Measurements from ENCODE around the gene RPS6KC1.

RPS6KC1 gene

DNA sequence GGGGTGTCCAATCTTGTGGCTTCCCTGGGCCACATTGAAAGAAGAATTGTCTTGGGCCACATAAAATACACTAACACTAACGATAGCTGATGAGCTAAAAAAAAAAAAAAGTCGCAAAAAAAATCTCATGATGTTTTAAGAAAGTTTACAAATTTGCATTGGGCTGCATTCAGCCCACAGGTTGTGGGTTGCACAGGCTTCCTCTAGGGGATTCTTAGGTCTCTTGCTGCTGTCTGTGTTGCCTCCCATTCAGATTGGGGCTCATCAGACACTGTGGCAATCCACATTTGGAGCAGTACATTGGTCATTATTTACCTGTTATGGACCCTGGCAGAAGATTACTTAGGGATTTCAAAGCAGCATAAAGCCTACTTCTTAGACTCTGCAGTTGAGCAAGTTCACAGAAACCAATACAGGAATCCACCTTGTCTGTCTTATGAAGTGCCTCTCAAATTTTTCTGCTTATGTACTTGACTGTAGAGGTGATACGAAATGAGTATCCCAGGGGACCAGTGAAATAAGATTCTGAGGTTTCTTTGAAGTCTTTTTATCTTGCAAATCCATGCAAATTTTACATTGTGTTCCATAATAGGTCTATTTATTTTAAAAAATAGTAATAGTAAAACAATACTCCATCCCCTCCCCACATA lies 205.5 kb downstream of the RPS6KC1 start:
- TF ChIP-seq RAD21 (IDR thresholded peaks at IDR 0.05; ENCODE audit: low read depth) (no peak), CEBPB (IDR thresholded peaks at IDR 0.05) (no peak), ZBTB7A (IDR thresholded peaks at IDR 0.05; ENCODE audit: low read depth) (no peak)

DNA sequence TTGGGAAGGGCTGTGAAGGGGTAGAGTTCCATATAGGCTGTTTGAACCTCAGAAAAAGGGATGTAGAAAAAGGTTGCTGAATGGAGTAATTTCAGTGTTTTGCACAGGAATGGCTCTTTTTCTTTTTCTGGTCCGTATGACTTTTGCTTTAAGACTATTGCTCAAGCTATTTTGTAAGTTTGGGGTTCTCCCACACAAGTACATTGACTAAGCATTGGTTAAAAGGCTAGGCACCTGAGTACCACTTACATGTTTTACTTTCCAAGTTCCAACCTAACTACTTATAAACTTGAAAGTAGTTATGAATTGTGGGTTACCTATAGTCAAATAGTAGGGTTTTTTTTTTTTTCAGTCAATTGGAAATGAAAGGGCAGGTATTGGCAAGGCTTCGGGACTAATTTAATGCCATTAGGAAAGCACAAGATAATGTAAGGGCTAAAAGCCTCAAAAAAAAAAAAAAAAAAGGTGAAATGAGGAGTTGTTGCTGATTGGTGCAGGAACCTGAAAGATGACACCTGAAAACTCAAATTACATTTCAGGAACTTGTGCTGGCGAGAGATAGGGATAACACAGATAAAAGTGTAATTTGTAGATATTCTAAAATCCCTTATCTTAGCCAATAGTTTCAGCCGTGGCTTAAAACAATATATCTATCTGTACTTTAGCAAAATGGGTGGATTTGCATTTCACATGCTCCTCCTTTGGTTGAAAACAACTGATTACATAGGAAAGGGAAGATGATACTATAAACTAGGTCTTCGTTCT lies 209.5 kb downstream of the RPS6KC1 start:
- TF ChIP-seq, protein P1, sequence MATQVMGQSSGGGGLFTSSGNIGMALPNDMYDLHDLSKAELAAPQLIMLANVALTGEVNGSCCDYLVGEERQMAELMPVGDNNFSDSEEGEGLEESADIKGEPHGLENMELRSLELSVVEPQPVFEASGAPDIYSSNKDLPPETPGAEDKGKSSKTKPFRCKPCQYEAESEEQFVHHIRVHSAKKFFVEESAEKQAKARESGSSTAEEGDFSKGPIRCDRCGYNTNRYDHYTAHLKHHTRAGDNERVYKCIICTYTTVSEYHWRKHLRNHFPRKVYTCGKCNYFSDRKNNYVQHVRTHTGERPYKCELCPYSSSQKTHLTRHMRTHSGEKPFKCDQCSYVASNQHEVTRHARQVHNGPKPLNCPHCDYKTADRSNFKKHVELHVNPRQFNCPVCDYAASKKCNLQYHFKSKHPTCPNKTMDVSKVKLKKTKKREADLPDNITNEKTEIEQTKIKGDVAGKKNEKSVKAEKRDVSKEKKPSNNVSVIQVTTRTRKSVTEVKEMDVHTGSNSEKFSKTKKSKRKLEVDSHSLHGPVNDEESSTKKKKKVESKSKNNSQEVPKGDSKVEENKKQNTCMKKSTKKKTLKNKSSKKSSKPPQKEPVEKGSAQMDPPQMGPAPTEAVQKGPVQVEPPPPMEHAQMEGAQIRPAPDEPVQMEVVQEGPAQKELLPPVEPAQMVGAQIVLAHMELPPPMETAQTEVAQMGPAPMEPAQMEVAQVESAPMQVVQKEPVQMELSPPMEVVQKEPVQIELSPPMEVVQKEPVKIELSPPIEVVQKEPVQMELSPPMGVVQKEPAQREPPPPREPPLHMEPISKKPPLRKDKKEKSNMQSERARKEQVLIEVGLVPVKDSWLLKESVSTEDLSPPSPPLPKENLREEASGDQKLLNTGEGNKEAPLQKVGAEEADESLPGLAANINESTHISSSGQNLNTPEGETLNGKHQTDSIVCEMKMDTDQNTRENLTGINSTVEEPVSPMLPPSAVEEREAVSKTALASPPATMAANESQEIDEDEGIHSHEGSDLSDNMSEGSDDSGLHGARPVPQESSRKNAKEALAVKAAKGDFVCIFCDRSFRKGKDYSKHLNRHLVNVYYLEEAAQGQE (IDR thresholded peaks at IDR 0.05; ENCODE audit: low read depth) = no peak
- TF ChIP-seq ZBTB7A (IDR thresholded peaks at IDR 0.05; ENCODE audit: low read depth) (no peak), NFIC (IDR thresholded peaks at IDR 0.05) (no peak), CREB1 (IDR thresholded peaks at IDR 0.05; ENCODE audit: low read depth) (no peak), EGR1 (IDR thresholded peaks at IDR 0.05) (no peak), YY1 (IDR thresholded peaks at IDR 0.05; ENCODE audit: low read depth) (no peak), TEAD4 (IDR thresholded peaks at IDR 0.05) (no peak), RAD21 (IDR thresholded peaks at IDR 0.05; ENCODE audit: low read depth) (no peak)
- TF ChIP-seq, protein P2, sequence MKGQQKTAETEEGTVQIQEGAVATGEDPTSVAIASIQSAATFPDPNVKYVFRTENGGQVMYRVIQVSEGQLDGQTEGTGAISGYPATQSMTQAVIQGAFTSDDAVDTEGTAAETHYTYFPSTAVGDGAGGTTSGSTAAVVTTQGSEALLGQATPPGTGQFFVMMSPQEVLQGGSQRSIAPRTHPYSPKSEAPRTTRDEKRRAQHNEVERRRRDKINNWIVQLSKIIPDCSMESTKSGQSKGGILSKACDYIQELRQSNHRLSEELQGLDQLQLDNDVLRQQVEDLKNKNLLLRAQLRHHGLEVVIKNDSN (IDR thresholded peaks at IDR 0.05) = no peak

GRCh38 chr1:213264531-213264930 lies 213.5 kb downstream of the RPS6KC1 start:
- TF ChIP-seq TEAD4 (IDR thresholded peaks at IDR 0.05) = no peak
- no peak for TF ChIP-seq TCF12 (IDR thresholded peaks at IDR 0.05; ENCODE audit: low read depth)
- TF ChIP-seq TAF1 (IDR thresholded peaks at IDR 0.05; ENCODE audit: low read depth) = no peak
- TF ChIP-seq, protein P3, sequence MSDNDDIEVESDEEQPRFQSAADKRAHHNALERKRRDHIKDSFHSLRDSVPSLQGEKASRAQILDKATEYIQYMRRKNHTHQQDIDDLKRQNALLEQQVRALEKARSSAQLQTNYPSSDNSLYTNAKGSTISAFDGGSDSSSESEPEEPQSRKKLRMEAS (IDR thresholded peaks at IDR 0.05) = no peak
- TF ChIP-seq, protein P2 (IDR thresholded peaks at IDR 0.05) = no peak
- no peak for TF ChIP-seq YY1 (IDR thresholded peaks at IDR 0.05; ENCODE audit: low read depth)
- TF ChIP-seq CEBPB (IDR thresholded peaks at IDR 0.05) = no peak

DNA sequence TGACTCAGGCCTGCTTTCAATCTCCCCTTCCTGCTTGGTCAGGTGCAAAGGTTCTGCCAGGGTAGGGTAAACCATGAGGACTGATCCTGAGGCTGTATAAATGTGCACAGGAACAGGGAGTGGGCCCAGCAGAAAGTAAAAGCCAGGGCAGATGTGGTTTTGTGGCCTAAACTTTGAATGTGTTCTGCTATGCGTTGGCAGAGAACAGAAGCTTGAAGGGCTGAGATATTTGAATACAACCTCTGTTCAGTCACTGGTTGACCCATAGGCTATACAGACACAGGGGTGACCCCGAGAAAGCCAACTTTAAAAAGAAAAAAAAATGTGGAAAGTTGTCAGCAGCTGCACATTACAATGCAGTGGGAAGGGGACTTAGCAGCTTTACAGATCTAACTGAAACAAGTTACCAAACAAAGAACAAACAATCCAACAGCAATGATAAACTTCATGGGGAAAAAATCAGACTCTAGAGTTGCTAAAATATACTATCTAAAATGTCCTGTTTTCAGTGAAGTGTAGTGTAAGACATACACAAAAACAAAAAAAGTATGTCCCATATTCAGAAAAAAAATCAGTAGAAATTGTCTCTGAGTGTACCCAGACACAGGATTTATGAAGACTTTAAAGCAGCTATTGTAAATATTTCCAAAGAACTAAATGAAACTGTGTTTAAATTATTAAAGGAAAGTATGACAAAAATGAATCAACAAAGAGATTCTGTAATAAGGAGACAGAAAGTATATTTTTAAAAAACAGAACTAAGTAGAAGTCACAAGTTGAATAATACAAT lies 216.1 kb downstream of the RPS6KC1 start:
- TF ChIP-seq CREB1 (IDR thresholded peaks at IDR 0.05; ENCODE audit: low read depth) = no peak
- TF ChIP-seq FOXM1 (IDR thresholded peaks at IDR 0.05; ENCODE audit: borderline replicate concordance, low read depth) = no peak
- TF ChIP-seq, protein P2 (IDR thresholded peaks at IDR 0.05) = no peak
- TF ChIP-seq EP300 (IDR thresholded peaks at IDR 0.05; ENCODE audit: borderline replicate concordance) = no peak
- TF ChIP-seq RAD21 (IDR thresholded peaks at IDR 0.05; ENCODE audit: low read depth) = no peak
- no peak for TF ChIP-seq TEAD4 (IDR thresholded peaks at IDR 0.05)
- no peak for TF ChIP-seq ZBTB7A (IDR thresholded peaks at IDR 0.05; ENCODE audit: low read depth)
- no peak for TF ChIP-seq NFIC (IDR thresholded peaks at IDR 0.05)
- TF ChIP-seq YY1 (IDR thresholded peaks at IDR 0.05; ENCODE audit: low read depth) = no peak
- no peak for TF ChIP-seq EGR1 (IDR thresholded peaks at IDR 0.05)
- TF ChIP-seq TCF12 (IDR thresholded peaks at IDR 0.05; ENCODE audit: low read depth) = no peak
- TF ChIP-seq, protein P1 (IDR thresholded peaks at IDR 0.05; ENCODE audit: low read depth) = no peak
- TF ChIP-seq CEBPB (IDR thresholded peaks at IDR 0.05) = no peak
- no peak for TF ChIP-seq TAF1 (IDR thresholded peaks at IDR 0.05; ENCODE audit: low read depth)
- TF ChIP-seq, protein P3 (IDR thresholded peaks at IDR 0.05) = no peak

DNA sequence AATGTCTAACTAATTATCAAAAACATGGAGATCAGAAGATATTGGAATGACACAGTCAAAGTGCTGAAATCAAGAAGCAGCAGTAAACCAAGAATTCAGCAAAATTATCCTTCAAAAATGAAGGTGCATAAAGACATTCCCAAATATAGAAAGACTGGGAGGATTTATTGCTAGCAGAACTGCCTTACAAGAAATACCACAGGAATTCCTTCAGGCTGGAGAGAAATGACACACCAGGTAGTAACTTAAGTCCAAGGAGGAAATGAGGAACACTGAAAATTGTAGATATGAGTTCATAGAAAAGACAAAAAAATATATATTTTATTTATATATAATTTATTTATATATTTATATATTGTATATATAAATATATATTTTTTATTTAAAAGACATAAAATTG lies 217.2 kb downstream of the RPS6KC1 start:
- no peak for TF ChIP-seq ZBTB7A (IDR thresholded peaks at IDR 0.05; ENCODE audit: low read depth)
- TF ChIP-seq CEBPB (IDR thresholded peaks at IDR 0.05) = no peak
- TF ChIP-seq, protein P2 (IDR thresholded peaks at IDR 0.05) = no peak
- TF ChIP-seq TEAD4 (IDR thresholded peaks at IDR 0.05) = no peak
- TF ChIP-seq, protein P1 (IDR thresholded peaks at IDR 0.05; ENCODE audit: low read depth) = no peak

All from Ishikawa (cell line).